A549 (cell line): ENCODE measurements around the gene ST6GAL1.

ENCODE experiments used
- CTCF ChIP-seq: fragments of >200 bp; sonication (Bioruptor Twin); formaldehyde crosslinking; IDR thresholded peaks from 3 replicates; pipeline ENCODE4 v1.5.1; 2016
- FOXS1 ChIP-seq: fragments of 250-450 bp; sonication (Bioruptor Pico); IDR thresholded peaks from 2 replicates; pipeline ENCODE4 v1.5.0; 2020; ENCODE audit warnings: mild to moderate bottlenecking, moderate library complexity
- MAFK ChIP-seq: fragments of 450-650 bp; IDR thresholded peaks from 2 replicates; pipeline ENCODE4 v1.6.1; 2014; ENCODE audit not compliant: partially characterized antibody
- POLR2A ChIP-seq: IDR thresholded peaks from 2 replicates; pipeline ENCODE4 v1.6.1; 2012; ENCODE audit warnings: mild to moderate bottlenecking, low read length
- REST ChIP-seq: fragments of 200-600 bp; sonication (generic); IDR thresholded peaks from 2 replicates; pipeline ENCODE4 v1.6.1; 2016; ENCODE audit warnings: antibody characterized with exemption, mild to moderate bottlenecking, moderate library complexity
- TFCP2L1 ChIP-seq: fragments of 250-450 bp; sonication (Bioruptor Pico); IDR thresholded peaks from 2 replicates; pipeline ENCODE4 v1.5.0; 2021; ENCODE audit warnings: mild to moderate bottlenecking
- TP53 ChIP-seq: fragments of 250-450 bp; sonication (Bioruptor Pico); IDR thresholded peaks from 2 replicates; pipeline ENCODE4 v1.5.0; 2021; ENCODE audit warnings: mild to moderate bottlenecking, moderate library complexity
- ZFP36 ChIP-seq: fragments of 450-650 bp; IDR thresholded peaks from 2 replicates; pipeline ENCODE4 v1.6.1; 2014; ENCODE audit warnings: borderline replicate concordance; ENCODE audit not compliant: partially characterized antibody

- TF ChIP-seq POLR2A (no peak), FOXS1 (CRISPR knock-in tag) (no peak), REST (no peak), MAFK (no peak), TP53 (CRISPR knock-in tag) (no peak), ZFP36 (no peak), CTCF (no peak), TFCP2L1 (CRISPR knock-in tag) (no peak)
Measured at GRCh38 chr3:186895406-186895805, 34.9 kb upstream of the ST6GAL1 start.
